Mucosa of descending colon (tissue), 3 donors: ENCODE results near the gene NMT1. TPM values are rescaled to one million over a fixed set of nuclear protein-coding genes. Genes with fewer than 3 reads are reported as not detected.
A peak's percentile ranks its signal among the peaks of the same experiment; 100 is the strongest.

Source experiments
- ATAC-seq: fragments of 200-7000 bp; cut with Tn5 transposase; one replicate; pipeline ENCODE4 v1.9.1; 2020; ENCODE audit warnings: mild to moderate bottlenecking, moderate library complexity
- DNase-seq, 3 donors: peaks; one replicate each; pipeline ENCODE4 v3.0.0-alpha.2; 2020
- H3K36me3 ChIP-seq: fragments of 200-600 bp; one replicate; pipeline ENCODE4 v1.8.0; 2021; ENCODE audit warnings: low read depth, mild to moderate bottlenecking
- H3K4me1 ChIP-seq: fragments of 200-600 bp; one replicate; pipeline ENCODE4 v1.8.0; 2021; ENCODE audit warnings: low read depth, mild to moderate bottlenecking
- H3K4me3 ChIP-seq: fragments of 200-600 bp; one replicate; pipeline ENCODE4 v1.8.0; 2021; ENCODE audit warnings: mild to moderate bottlenecking
- H3K9me3 ChIP-seq: fragments of 200-600 bp; one replicate; pipeline ENCODE4 v1.8.0; 2021; ENCODE audit warnings: mild to moderate bottlenecking
- intact Hi-C, 2 donors: fragments of 100-400 bp; cut with DNase I in 1 of 2; cut with micrococcal nuclease in 1 of 2; formaldehyde crosslinking; loops; one replicate each; pipeline versions ENCODE4 v1.11.0 to v1.11.1; 2022; cut with DNase I, micrococcal nuclease
- total RNA-seq, 3 donors: library from RNA; stranded (reverse); fragmentation: NEBNext Ultra II Directional in 2 of 3; extraction: Animal tissue kit (Norgen Biotek cat#: 25700) in 2 of 3; gene quantifications; one replicate each; pipeline versions ENCODE4 v1.2.1 to v1.2.4, GENCODE V29; 2021 to 2023
- TF ChIP-seq, protein P1 (sequence below): fragments of 200-600 bp; IDR thresholded peaks from one replicate; pipeline ENCODE4 v1.8.0; 2022; ENCODE audit warnings: antibody characterized with exemption, mild to moderate bottlenecking
- donor health status: DM: no; HTN: no; CAD: no; lungs with moderate emphysema.
- donor health status: DM: no; HTN: no; CAD: no.
- donor health status: DM: no; HTN: yes; CAD: no.

NMT1 gene
- total RNA-seq, 3 donors from 2014 or later, result 47.0 to 94.0 (median 76.1) TPM

DNA sequence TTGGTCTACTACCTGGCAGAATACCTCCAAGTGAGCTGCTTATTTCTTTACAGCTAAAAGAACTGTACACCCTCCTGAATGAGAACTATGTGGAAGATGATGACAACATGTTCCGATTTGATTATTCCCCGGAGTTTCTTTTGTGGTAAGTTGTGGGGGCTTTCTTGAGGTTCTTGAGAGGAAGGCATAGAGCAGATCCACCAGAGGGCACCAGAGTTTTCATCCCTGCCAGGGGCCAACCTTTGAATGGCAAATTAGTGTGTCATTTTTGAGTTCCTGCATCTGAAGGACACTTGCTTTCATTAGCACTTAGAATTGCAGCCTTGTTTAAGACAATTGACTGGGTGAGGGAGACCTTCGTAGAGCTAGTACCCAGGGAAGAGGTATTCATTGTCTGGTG lies 35.0 kb downstream of the NMT1 start:
- no peak for ATAC-seq
- TF ChIP-seq, protein P1, sequence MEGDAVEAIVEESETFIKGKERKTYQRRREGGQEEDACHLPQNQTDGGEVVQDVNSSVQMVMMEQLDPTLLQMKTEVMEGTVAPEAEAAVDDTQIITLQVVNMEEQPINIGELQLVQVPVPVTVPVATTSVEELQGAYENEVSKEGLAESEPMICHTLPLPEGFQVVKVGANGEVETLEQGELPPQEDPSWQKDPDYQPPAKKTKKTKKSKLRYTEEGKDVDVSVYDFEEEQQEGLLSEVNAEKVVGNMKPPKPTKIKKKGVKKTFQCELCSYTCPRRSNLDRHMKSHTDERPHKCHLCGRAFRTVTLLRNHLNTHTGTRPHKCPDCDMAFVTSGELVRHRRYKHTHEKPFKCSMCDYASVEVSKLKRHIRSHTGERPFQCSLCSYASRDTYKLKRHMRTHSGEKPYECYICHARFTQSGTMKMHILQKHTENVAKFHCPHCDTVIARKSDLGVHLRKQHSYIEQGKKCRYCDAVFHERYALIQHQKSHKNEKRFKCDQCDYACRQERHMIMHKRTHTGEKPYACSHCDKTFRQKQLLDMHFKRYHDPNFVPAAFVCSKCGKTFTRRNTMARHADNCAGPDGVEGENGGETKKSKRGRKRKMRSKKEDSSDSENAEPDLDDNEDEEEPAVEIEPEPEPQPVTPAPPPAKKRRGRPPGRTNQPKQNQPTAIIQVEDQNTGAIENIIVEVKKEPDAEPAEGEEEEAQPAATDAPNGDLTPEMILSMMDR, result peak; percentile 37
- intact Hi-C loops, result loop anchor here in 1 of 2 donors (10.0 kb wide), 1 partner anchor 171 kb away; no protein-coding TSS in a partner anchor
- Histone ChIP-seq H3K4me3 (no peak overlapping the region), H3K4me1 (no peaks in the 10 kb centered on the region), H3K36me3 (peaks cover 6% of the 10 kb centered on the region), H3K9me3 (no peaks in the 10 kb centered on the region)
- DNase-seq, result peak in 1 of 3 donors; percentile 48

DNA sequence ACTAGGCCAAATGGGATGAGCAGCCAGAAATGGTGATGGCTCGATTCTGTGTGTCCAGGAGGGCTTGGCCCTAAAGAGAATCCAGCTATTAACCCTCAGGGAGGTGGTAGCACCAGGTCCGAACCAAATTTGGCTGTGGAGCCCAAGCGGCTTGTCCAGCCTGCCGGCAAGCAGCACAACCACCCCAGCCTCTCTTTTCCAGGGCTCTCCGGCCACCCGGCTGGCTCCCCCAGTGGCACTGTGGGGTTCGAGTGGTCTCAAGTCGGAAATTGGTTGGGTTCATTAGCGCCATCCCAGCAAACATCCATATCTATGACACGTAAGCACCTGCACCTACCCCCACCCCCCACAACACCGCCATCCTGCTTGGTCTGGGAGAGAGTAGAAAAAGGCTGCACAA lies 35.8 kb downstream of the NMT1 start:
- intact Hi-C loops, result loop anchor here in 1 of 2 donors (10.0 kb wide), 1 partner anchor 172 kb away; no protein-coding TSS in a partner anchor
- ATAC-seq, result no peak
- H3K9me3 ChIP-seq, result no peaks in the 10 kb centered on the region
- DNase-seq, result no peak
- H3K4me3 ChIP-seq, result no peak overlapping the region
- H3K4me1 ChIP-seq, result no peaks in the 10 kb centered on the region
- peaks cover 6% of the 10 kb centered on the region for H3K36me3 ChIP-seq
- TF ChIP-seq, protein P1, result no peak

DNA sequence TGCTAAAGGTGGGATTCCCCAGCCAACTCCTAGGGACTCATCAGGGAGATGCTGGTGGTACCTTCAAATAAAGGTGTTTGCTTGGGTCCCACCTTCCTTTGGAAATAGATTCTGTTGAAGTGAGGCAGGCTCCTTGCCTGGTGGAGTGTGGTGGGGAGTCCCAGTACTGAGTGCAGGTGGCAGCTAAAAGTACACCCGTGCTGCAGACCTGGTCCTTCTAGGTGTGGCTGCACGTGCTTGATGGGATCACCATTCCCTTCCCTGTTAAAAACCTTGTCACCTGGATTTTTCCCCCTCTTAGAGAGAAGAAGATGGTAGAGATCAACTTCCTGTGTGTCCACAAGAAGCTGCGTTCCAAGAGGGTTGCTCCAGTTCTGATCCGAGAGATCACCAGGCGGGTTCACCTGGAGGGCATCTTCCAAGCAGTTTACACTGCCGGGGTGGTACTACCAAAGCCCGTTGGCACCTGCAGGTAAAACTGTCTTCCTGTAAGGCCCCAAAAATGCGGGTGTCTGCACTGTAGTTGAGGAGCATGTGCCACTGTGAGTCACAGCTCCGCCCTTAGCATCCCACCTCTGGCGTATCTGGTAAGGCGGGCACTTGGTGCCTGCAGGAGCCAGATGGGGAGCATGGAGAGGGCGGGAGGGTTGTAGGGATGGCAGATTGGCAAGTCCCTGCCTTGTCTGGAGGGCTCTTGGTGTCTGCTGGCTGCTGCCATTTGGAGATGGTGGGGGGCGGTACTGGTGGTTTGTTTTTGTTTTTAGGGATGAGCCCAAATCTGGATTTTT lies 37.2 kb downstream of the NMT1 start:
- H3K4me1 ChIP-seq, result no peaks in the 10 kb centered on the region
- H3K36me3 ChIP-seq, result peaks cover 8% of the 10 kb centered on the region
- no peak for ATAC-seq
- intact Hi-C loops, result loop anchor here in 1 of 2 donors (10.0 kb wide), 1 partner anchor 173 kb away; no protein-coding TSS in a partner anchor
- DNase-seq, result no peak
- H3K9me3 ChIP-seq, result no peaks in the 10 kb centered on the region
- H3K4me3 ChIP-seq, result no peak overlapping the region
- TF ChIP-seq, protein P1, result no peak

DNA sequence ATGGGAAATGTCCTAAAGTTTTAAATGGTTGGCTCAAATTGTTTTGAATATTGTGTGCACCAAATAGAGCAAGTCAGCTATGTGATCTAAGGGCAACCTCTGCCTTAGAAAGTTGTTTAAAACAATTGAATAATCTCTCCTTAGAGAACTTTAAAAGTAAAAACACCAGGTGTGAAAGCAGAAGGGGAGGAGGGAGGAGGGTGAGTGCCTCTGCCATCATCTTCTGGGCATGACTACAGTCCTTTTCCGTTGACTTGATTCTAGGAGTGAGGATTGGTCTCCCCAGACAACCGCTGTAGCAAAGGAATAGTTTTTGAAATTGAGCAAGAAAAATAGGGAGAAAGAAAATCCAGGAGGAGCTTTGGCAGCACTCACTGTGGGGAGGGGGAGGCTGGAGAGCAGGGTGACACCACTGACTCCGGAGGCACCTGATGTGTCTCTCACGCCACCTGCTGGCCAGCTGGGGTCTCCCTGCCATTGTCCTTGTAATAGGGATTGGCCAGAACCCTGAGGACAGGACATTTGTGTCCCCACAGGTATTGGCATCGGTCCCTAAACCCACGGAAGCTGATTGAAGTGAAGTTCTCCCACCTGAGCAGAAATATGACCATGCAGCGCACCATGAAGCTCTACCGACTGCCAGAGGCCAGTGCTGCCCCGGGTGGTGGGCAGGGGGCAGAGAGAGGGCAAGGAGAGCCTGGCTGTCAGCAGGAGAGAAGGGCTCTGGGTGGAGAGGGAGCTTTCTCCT lies 37.9 kb downstream of the NMT1 start:
- TF ChIP-seq, protein P1, result peak; percentile 90
- intact Hi-C loops, result loop anchor here in 1 of 2 donors (10.0 kb wide), 1 partner anchor 174 kb away; no protein-coding TSS in a partner anchor
- H3K36me3 ChIP-seq, result peaks cover 14% of the 10 kb centered on the region

DNA sequence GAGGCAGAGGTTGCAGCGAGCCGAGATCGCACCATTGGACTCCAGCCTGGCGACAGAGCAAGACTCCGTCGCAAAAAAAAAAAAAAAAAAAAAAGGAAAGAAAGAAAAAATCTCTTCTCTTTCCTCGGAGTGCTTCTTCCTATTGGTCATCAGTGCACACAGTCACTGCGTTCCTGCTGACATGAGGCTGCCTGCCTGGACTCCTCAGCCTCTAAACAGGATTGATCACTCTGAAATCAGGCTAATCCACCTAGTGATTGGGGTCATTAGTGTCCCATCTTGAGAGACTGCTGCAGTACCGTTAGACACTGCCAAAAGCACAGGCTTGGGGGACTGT lies 40.4 kb downstream of the NMT1 start:
- TF ChIP-seq, protein P1, result no peak
- no peaks in the 10 kb centered on the region for H3K9me3 ChIP-seq
- DNase-seq (no peak), ATAC-seq (no peak)
- H3K4me1 ChIP-seq, result no peaks in the 10 kb centered on the region
- H3K4me3 ChIP-seq, result no peak overlapping the region
- H3K36me3 ChIP-seq, result peaks cover 22% of the 10 kb centered on the region
- intact Hi-C loops, result no loop called here

More for the DNA sequence above, 37.9 kb downstream of the NMT1 start:
- DNase-seq, result peak; percentile 80 to 94 (median 91)
- Histone ChIP-seq H3K4me3 (no peak overlapping the region), H3K4me1 (no peaks in the 10 kb centered on the region), H3K9me3 (no peaks in the 10 kb centered on the region)
- peak; percentile 90 for ATAC-seq
